Stimulated activated CD4-positive, alpha-beta T cell treated with anti-CD3 and anti-CD28 coated beads, Interleukin-2, amount 100 ng/mL, for 24 hours (primary cell): ENCODE data around the gene INSYN2B.
"Not testable (repeated sequence)": the region's sequence is repeated elsewhere in the genome, so short reads cannot be mapped to it uniquely, and the experiment has no call there.

Experiments used
- DNase-seq, 2 donors: peaks; one replicate each; pipeline ENCODE4 v3.0.0-alpha.2; 2020

Gene INSYN2B

DNA sequence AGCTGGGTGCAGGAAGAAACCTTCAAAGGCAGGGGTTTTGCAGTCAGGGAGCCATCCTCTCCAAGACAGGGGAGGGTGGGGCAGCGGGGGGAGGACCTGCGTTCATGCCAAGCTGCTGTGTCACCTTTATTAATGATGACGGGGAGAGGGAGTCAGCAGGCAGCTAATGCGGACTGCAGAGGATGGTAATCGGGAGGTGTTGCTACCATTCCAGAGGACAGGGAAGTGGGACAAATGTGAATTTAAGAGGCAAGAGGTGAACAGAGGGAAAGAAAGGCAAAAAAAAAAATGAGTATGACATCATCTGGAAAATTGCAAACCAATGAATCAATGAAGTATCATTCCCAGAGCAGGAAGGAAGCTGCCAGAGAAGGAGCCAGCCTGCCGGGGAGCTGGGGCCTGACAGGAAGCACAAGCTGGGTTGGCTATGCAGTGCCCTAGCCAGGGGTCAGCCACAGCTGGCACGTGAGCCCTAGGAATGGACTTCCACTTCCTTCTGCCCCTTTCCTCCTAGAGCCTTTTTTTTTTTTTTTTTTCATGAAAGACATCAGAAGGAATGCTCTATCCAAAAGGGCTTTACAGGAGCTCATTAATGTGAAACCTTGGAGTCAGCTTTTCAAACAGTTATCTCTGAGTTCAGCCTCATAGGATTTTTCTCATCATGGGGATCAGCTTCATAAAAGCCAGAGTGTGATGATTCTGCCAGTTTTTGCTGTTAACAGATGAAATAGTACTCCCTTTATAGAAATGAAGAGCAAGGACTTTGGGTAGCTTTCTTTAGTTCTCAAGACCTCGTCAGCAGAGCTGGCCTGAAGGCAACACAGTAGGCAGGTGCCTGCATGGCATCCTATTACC, 9.2 kb downstream of the INSYN2B start:
- no peak for DNase-seq

DNA sequence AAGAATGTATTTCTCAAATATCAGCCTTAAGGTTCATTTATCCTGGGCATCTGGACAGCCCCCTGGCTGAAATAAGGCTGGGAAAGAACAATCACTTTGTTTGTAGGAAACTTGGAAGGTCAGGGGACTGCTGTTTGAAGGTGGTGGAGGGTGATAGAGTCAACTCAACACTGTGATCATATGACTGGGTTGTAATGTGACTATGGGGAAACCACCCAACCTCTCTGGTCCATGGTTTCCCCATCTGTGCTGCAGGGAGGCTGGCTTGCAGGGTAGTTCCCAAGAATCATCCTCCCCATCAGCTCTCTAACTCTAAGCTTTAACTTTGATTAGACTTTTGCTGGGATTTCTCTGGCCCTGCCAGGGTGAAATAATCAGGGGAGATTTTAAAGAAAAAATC, 10.0 kb downstream of the INSYN2B start:
- DNase-seq: no peak

DNA sequence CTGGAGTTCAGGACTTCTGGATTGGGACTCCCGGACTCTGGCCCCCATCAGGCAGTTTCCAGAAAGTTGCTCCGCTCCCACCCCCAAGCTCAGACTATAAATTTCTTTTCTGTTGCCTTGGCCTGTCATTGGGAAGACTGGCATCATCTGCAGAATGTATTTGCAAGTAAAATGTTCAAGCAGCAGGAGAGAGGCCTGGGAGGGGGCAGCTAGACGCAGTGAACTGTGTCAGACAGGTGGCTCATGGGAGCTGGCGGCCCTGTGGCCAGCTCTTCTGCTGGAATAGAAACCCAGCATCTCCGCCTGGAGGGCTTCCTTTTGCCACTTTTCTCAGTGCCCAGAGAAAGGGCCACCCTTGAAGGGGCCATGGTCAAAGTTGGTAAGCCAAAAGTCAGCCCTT, 16.0 kb downstream of the INSYN2B start:
- no peak for DNase-seq

DNA sequence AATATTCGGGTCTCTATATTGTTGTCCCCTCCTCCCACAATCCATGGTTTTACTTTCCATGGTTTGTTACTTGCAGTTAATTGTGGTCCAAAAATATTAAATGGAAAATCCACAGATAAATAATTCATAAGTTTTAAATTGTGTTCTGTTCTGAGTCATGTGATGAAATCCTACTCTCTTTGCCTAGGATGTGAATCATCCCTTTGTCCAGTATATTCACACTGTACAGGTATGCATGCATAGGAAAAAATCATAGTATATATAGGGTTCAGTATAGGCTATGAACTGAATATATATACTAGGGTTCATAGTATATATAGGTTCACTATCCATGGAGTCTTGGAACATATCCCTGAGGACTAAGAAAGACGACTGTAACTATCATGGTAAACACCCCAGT, 19.6 kb downstream of the INSYN2B start:
- DNase-seq: no peak

DNA sequence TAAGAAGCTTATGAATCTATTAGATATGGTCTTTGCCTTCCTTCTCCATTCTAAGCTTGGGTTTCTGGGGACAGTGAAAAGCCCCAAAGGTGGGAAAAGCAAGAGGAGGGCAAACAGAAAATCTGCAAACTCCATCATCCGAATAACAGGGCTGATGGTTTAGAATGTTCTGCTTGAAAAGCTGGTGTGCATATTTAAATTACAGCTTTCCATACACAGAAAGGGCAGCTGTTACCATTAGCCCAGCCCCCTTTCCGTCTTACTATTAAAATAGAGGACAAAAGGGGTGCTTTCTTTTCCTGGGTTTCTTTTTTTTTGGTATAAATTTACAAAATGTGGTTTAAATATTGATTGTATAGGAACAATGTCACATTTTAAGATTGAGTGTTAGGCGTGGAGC, 22.0 kb downstream of the INSYN2B start:
- no peak for DNase-seq

DNA sequence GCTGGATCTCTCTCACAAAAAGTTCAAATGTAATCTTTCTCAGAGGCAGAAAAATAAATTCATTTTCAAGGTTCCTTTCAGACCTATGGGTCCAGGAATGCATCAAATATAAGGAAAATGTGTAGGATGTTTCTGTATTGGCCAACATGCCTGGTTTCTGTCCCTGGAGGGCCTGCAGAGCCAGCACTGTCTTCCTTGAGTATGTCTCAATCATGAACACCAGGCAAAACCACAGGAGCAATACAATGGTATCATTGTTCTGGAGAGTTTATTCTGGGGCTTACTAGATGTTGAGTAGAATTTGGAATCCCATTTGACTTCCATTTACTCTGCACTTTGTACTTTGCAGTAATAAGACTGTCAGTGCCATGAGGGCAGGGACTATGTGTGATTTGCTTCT, 23.5 kb downstream of the INSYN2B start:
- no peak for DNase-seq

DNA sequence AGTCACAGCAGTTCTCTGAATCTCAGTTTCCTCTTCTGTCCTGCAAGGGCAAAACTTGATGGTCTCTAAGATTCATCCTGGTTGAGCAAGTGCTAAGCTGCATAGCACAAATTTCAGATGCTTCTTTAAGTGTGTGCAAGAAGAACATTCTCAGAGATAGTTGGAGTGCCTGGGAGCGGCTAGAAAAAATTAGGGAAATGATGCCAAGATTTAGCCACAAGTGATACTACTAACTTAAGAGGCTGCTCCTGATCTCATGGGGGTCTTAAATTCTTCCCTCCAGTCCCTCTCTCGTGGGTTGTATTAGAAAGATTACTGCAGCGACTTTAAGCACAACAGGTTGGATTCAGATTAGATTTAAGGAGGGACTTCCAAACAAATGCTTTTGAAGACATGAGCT, 24.2 kb downstream of the INSYN2B start:
- no peak for DNase-seq

DNA sequence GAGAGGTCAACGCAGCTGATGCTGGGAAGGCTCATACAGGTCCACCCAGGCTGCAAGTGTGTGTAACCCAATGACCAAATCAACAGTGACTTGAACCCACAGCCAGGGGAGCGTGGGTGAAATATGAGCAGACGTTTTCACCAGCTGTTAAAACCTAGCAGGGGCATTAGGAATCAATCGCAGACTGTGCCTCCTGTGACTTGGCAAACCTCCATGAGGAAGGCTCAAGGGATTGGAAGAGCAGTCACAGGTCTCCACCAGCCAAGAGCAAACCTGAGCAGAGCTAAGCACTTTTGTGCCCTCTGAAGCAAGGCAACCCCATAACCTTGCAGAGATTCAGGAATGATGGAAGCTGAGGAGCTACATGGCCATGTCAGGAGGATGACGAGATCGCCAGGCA, 25.5 kb downstream of the INSYN2B start:
- no peak for DNase-seq

DNA sequence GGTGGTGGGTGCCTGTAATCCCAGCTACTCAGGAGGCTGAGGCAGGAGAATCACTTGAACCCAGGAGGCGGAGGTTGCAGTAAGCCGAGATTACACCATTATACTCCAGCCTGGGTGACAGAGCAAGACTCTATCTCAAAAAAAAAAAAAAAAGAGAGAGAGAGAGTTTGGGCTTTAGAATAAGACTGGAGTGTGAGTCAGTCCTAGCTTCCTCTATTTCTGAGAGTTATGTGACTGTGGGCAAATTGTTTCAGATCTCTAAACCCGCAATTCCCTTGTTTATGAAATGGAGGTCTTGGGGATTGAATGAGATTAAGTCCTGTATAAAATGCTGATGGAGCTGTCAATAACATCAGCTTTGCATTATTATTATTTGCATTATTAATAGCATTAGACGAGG, 27.1 kb downstream of the INSYN2B start:
- DNase-seq: not testable (repeated sequence)

DNA sequence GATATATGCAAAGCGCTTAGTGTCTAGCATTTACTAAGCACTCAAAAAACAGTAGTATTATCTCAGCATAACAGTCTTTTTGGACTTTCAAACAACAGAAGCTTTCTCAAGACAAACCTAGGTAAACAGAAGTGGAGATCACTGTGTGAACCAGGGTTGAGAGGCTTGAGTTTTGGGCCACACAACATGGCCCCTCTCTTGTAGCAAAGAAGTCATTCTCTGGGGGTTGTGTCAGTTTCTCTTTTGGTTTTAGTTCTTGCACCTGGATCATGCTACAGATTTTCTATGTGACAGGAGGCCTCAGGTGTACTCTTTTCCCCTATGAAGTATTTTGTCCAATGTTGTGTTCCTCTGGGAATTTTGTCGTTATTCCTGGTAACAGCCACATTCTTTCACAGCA, 30.0 kb downstream of the INSYN2B start:
- no peak for DNase-seq

DNA sequence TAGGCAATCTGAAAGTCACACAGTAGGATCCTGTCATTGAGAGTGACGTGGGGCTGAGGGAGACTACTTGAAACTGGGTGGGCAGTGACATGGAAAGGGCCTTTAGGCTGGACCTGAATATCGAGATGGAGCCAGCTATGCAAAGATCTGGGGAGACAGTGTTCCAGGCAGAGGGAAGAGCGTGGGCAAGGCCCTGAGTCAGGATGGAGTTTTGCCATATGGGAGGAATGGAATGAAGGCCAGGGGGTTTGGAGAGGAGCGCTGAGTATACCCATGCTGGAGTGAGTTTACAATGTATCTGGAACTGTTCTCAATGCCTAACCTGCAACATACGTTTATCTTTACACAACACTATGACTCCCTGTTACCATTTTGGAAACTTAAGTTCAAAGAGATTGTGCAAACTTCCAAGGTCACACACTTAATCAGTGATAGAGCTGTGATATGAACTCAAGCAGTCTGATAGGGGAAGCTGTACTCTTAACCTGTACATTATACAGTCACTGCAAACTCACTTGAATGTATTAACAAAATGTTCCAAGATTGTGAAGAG, 33.5 kb downstream of the INSYN2B start:
- DNase-seq: no peak

DNA sequence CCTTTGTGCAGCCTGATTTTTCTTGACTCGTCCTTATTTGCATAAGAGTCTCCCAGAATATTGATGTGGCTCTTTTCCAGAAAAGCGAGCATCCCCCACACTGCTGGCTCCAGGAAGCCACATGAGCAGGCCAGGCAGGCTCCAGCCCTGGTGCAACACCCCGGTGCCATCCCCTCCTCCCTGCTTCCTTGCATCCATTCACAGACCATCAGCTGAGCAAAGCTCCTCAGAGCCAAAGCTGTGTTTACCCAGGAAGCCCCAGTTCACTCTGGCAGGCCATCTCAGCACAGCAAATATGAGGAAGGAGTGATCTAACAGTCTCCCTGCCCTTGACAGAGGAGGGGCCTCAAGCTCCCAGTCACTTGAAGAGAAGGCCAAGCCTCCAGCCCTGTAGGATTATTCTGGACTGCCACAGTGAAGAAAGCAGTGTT, 34.4 kb downstream of the INSYN2B start:
- DNase-seq: no peak

DNA sequence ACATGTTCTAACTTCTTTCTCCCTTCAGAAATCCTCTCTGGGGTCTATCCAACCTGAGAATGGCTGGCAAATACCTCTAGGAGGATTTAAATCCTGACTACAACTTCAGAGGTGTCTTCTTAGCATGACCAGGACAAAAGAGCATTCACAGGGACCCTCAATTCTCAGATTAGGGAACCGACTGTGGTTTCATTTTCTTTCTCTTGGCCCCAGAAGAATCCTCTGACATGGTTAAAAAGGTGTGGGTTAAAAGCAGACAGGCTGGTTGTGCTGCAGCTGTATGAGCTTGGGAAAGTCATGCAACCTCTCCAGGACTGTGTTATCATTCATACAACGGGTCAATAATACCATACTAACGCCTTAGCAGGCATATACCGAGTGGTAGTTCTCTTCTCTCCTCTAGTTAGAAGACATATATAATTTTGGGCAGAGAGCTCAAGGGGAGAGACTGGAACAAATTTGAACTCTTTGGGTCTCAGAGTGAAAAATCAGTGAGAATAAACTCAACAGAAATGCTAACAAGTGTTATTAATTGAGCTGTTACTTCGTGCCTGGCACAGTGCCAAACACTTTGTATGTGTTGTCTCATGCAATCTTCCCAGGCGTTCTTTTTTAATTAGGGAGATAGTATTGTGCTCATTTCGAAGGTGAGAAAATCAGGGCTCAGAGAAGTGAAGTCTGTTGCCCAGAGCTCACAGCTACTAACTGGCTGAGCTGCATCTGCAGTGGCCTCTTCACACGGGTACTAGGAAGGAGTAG, 35.2 kb downstream of the INSYN2B start:
- DNase-seq: no peak

DNA sequence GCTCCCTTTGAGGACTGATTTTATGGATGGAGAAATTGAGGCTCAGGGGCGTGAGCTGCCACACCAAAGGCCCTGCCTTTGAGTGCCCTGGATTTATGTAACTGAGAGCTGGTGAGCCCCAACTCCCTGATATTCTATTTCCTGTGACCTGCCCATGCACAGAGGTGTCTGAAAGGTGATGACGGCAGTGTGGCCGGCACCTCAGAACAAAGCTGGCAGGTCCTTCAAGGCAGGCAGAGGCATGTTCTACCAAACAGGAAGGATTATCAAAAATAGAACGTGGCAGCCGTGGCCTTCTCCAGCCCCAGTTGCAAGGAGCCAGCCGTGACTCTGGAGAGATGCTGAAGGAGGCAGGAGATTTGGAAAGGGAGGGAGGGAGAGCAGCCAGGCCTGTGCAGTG, 36.2 kb downstream of the INSYN2B start:
- no peak for DNase-seq

DNA sequence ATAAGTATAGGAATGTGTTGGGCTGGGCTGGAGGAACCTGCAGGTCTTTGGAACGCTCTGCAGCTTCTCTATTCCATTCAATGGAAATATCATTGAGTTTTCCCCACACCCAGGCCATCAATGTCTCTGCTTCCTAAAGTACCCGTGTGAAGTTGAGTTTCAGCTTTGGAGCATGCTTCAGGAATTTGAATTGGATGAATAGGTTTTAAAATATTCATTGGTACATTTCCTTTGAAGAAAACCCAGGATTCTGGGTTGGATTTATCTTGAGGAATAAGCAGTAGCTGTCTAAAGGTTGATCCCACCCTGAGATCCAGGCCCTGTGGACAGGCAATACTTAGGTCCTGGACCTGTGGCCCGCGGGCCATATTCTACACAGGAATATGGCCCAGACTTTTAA, 37.3 kb downstream of the INSYN2B start:
- DNase-seq: no peak

DNA sequence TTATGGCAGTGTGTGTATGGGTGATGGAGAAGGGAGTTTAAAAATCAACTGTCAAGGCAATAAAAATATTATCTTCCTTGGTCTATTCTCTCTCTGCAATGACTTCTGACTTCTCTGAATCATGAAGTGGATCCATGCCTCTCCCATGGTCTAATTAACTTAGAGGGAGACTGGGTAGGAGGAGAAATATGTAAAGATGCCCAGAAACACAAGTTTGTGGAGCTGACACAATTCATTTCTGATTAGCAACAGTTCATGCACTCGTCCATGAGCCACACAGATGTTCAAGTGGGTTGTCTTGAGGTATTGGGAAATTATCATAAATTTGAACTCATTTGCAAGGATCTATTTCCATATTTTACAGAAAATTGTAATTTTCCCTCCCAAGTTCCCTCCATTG, 38.1 kb downstream of the INSYN2B start:
- DNase-seq: no peak

DNA sequence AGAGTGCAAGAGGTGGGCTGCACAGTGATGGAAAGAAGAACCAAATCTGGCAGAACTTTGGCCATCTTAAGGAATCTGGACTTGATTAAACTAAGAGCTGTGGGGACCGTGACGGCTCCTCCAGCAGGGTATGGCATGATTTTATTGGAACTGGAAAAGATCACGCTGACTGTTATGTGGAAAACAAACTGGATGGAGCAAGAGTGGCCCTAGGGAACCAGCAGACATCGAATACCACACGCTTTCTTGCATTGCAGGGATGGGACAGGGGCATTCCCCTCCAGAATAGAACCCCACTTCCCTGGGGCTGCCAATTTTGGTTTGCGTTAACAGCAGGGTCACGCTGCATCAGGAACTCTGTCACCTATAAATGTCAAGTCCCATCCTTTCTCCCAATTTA, 38.8 kb downstream of the INSYN2B start:
- no peak for DNase-seq

DNA sequence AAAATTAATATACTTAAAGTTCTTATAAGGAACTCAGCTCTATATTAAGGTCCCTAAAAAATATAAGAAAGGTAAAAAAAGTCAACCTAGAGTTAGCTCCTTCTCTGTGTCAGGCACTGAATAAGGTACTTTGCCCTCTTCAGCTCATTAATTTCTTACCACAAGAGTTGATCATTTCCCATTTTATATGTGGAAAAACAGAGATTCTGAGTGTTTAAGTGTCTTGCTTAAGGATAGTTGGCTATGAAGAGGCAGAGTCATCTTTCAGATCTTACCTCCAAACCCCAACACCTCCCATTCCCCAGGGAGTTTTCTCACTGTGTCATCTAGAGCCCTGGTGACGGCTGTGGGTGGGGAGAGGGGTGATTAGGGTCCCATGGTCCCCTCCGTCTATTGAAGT, 40.6 kb downstream of the INSYN2B start:
- no peak for DNase-seq

DNA sequence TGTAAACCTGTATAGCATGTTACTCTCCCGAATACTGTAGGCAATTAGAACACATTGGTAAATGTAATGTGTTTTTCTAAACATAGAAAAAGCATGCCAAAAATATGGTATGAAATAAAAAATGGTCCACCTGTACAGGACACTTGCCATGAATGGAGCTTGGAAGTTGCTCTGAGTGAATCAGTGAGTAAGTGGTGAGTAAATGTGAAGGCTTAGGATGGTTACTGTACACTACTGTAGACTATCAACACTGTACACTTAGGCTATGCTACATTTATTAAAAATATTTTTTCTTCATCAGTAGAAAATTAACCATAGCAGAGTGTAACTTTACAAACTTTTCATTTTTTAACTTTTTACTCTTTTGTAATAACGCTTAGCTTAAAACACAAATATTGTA, 41.9 kb downstream of the INSYN2B start:
- no peak for DNase-seq

DNA sequence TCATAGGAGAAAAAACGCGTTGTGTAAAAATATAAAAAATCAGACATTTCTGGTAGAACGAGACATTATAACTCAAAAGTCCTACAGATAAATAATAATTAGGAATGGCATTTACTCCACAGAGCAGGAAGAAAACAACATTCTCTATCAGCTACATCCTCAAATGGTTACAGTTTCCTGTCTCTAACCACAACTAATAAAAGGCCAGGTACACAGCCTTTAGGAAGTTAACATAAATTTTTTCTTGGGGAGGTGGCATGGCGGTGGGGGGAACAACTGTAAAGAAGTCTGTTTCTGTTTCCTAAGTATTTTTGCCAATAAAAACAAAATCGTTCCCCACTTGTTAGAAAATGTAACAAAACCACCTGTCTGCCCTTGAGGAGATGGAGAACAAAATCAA, 44.5 kb downstream of the INSYN2B start:
- no peak for DNase-seq

DNA sequence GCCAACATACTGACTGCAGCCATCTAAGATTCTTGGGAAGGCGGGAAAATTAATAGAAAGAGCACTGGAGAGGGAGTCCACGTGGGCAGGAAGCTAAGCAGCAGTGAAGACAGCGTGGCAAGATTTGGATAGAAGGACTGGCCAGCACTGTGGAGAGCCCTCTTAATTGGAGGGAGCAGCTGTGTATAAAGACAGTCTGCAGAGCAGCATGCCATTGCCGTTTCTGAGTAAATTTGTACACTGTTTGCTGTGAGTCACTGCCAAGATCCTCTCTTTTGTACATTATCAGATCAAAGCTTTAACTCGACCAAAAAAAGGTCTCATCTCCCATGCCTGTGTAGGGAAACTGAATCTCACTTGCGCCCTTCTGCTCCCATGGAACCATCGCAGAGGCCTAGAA, 45.3 kb downstream of the INSYN2B start:
- no peak for DNase-seq

DNA sequence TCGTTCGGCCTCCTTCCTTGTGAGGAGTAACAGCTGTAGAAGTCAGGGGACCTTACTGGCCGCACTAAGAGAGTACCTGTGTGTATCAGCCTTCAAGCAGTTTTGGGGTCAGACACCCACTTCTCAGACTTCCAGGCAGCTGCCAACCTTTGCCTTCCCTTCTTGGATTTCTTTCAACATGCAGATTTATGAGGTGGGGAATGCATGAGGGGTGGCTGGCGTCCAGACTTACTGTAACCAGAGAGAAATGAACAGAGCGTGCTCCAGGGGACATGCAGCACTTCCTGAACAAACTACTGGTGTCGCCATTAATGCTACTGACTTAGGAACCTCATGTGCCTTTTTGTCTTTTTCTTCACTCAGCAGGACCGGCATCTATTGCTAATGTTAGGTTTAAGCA, 46.7 kb downstream of the INSYN2B start:
- DNase-seq: no peak

DNA sequence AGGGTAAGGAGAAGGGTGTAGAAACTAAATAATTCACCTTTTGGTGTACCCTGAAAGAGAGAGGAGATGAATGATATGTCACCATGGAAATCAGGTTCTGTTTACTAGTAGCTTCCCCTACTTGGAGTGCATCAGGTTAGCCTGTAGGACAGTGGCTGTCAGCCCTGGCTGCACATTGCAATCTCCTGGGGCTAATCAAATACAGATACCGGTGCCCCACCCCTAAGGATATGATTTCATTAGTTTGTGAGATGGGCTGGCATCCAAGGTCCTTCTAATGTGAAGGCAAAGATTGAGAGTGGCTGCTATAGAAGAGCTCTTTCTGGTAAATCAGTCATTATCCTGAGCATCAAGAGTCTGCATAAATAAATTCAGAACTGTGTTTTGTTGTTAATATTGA, 47.2 kb downstream of the INSYN2B start:
- no peak for DNase-seq

DNA sequence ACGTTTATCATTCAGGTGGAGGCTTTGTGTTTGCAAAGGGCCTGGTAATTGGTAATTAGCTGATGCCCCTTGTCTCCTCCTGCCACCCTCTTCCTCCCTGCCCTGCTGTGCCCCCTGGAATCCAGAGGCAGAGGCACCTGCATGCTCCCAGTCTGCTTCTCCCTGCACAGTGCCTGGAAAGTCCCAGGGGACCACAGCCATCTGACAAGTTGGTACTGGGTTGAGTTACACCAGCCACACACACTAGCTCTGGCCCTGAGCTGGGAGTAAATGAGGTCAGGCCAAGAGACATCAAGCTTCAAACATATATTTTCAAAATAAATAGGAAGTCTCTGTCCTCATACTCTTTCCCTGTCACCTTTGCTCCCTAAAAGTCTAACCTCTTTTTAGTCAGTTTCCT, 56.3 kb downstream of the INSYN2B start:
- no peak for DNase-seq
